Limb (tissue), 2 donors: ENCODE data around the gene NSUN4.
A peak's percentile ranks its signal among the peaks of the same experiment; 100 is the strongest.
"Not testable (repeated sequence)": the region's sequence is repeated elsewhere in the genome, so short reads cannot be mapped to it uniquely, and the experiment has no call there.

Experiments
- DNase-seq, 2 donors: peaks; one replicate each; pipeline ENCODE4 v3.0.0-alpha.2; 2016; ENCODE audit errors: extremely low spot score in 2 of 2

The NSUN4 gene

DNA sequence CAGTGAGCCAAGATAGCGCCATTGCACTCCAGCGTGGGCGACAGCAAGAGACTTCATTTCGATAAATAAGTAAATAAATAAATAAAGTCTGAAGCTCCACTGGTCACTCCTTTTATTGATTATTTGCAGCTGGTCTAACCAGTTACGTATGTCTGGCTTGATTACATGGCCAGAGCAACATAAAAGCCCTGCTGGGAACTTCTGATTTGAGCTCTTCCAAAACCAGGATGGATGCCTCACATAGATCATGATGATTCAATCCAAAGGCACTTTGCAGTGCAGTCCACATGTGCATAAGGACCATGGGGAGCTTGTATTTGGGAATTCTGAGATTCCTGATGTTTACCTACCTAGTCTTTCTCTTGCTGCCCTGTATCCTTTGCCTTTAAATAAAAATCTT is 24.0 kb downstream of the NSUN4 start:
- DNase-seq: no peak

DNA sequence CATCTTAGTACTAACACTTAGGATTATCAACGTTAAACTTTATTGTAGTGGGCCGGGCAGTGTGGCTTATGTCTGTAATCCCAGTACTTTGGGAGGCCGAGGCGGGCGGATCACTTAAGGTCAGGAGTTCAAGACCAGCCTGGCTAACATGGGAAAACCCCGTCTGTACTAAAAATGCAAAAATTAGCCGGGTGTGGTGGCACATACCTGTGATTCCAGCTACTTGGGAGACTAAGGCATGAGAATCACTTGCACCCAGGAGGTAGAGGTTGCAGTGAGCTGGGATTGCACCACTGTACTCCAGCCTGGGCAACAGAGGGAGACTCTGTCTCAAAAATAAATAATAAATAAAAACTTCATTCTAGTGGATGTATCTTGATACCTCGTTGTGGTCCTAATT is 25.2 kb downstream of the NSUN4 start:
- not testable (repeated sequence) for DNase-seq

DNA sequence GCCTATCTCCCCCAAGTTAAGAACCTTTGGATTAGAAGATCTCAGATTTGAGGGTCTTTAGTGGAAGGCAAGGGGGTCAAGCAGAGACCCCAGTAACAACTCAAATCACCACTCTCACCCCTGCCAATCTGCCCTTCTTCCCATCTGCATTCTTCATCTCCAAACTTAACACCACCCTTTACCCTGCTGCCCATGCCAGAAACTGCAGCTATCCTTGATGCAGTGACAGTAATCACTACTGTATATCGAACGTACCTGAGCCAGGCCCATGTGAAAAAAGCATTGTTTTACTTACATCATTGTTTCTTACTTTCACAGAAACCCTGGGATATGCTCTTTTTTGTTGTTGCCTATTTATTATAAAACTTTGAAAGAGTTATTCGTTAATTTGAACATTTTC is 26.5 kb downstream of the NSUN4 start:
- no peak for DNase-seq

DNA sequence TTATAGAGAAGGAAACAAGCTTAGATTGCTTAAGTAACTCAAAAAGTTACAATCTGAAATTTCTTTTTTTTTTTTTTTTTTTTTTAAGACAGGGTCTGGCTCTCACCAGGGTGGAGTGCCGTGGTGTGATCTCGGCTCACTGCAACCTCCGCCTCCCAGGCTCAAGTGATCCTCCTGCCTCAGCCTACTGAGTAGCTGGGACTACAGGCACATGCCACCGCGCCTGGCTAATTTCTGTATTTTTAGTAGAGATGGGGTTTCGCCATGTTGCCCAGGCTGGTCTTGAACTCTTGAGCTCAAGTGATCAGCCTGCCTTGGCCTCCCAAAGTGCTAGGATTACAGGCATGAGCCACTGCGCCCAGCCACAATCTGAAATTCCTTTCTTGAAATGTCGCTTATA is 27.1 kb downstream of the NSUN4 start:
- DNase-seq: not testable (repeated sequence)

DNA sequence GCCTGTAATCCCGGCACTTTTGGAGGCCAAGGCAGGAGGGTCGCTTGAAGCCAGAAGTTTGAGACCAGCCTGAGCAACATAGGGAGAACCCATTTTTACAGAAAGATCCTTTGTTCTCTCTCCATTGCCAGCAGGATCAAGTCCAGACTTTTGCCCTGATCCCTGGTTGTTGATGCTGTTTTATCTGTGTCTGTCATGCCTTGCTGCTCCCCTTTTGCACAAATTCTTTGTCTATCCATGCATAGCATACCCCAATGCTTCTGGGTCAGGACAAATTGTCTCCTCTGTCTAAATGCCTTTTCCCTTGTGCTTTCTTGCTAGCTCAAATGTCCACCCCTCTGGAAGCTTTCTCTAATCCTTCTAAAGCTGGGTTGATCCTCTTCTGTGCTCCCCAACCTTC is 28.2 kb downstream of the NSUN4 start:
- DNase-seq: no peak

DNA sequence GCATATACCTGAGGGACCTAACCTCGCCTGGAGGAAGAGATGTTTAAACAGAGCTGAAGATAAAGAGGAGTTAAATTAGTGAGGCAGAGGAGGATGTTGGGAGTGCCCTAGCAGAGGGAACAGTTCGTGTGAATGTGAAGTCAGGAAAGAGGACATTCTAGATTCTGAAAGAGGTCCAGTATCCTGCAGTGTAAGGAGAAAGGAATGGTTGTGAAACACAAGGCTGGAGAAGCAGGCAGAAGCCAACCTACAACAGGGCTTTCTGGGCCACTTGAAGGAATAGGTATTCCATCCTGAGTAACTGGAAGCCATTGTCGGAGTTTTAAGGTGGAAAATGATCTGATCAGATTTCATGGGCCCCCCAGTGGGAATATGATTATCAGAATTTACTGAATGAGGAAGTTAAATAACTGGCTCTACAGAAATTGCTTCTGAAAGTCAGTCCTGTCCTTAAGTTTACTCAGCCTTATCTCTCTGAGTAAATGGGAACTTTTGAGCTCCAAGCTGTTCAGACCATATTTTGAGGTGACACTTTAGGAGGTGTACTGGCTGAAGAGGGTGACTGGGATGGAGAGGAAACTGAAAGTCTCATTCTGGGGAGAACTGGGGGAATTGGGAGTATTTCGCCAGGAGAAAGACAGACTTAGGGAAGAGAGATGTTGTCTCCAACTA is 29.1 kb downstream of the NSUN4 start:
- no peak for DNase-seq

DNA sequence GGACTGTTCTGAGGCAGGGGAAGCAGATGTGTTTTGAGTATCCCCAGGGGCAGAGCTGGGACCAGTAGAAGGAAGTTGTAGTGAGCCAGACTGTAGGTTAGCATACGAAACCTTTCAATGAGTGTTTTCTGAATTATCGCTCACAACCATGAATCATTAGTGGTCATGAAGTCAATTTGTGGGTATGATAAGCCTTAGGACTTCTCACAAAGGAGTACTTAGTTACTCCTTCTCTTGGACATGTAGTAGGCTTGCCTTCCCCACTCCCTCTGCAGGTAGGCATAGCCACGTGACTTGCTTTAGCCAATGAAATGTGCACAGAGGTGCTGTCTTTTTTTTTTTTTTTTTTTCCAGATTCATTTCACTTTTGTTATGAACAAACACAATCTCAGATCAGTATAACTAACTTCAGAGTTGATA is 29.6 kb downstream of the NSUN4 start:
- DNase-seq: no peak

DNA sequence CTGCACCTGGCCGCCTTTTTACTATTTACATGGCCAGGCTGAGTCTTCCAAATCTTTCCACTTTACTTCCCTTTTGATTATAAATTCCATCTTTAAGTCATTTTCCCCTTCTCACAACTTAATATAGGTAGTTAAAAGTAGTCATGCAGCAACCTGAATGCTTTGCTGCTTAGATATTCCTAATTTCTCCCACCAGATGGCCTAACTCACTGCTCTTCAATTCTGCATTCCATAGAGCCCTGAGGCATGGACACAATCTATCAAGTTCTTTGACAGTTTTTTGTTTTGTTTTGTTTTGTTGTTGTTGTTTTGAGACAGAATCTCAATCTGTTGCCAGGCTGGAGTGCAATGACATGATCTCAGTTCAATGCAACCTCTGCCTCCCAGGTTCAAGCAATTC is 31.8 kb downstream of the NSUN4 start:
- DNase-seq: no peak

DNA sequence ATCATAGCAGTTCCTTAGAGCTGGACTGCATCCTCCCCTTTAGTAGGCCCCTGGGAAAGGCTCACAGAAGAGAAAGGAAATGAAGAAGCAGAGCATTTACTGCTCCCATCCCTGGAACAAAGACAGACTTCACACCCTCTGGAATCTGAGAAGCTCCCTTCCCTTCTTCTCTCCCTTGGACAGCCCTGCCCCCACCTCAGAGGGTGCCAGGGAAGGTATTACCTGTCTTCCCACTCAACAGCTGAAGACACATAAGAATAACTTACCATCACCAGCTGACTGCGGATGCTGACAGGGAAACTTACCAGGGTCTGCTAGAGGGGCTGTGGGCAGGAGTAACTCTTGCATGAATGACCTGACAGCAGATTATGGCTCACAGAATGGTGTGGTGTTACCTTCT is 39.4 kb downstream of the NSUN4 start:
- DNase-seq: no peak

DNA sequence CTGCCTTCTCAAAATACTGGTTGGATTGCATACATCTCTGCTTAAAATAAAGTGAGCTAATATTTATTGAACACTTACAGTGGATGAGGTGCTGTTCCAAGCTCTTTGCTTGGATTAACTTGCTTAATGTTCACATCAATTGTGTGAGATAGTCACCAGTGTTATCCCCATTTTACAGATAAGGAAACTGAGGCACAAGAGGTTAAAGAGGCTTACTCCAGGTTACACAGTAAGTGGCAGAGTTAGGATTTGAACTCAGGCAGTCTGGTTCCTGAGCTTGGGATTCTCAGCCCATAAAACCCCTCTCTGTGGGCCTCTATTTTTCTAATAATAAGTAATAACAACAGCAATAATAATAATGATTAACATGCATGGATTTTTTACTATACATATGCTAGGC is 39.9 kb downstream of the NSUN4 start:
- no peak for DNase-seq

DNA sequence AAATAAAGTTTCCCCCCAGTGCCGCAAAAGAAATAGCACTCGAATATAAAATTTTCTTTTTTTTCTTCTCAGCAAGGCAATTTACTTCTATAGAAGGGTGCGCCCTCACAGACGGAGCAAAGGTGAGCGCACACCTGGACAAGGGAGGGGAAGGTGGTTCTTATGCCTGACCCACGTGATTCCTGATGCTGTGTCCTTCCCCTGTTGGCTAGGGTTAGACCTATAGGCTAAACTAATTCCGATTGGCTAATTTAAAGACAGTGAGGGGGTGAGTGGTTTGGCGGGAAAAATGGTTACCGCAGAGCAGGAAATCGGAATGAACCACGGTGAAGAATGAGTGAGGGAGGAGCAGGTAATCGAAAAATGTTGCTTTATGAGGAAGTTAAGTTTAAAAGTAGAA is 52.9 kb downstream of the NSUN4 start:
- DNase-seq: no peak

DNA sequence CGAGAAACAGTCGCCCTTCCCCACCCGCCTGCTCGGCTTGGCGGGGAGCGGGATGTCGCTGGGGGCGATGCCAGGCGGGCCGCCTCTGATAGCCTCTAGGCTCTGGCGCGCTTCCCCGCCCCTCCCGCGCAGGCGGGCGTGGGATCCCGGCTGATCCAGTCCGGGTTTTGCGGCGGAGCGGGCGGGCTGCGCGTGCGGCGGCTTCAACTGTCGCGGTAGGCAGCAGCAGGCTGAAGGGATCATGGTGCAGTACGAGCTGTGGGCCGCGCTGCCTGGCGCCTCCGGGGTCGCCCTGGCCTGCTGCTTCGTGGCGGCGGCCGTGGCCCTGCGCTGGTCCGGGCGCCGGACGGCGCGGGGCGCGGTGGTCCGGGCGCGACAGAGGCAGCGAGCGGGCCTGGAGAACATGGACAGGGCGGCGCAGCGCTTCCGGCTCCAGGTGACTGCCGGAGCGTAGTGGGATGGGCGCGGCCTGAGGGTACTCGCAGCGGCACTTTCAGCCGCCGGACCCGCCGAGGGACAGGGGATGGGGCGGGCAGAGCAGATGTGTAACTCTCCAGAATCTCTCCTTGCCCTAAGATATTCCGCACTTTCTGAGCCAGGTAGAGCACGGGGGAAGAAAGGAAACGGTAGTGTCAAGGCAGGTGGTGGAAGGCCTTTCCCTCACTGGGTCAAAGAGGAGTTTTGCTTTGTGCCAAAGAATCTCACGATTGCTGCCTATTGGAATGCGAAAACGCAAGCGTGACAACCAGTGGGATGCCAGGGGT is 53.7 kb downstream of the NSUN4 start, which contains the start of gene FAAH:
FAAH (plus strand) TSS at position 210 of the 764 bp plus-strand sequence; CDS start at position 242, 32 bp downstream.
- DNase-seq: peak; percentile 25 to 85

DNA sequence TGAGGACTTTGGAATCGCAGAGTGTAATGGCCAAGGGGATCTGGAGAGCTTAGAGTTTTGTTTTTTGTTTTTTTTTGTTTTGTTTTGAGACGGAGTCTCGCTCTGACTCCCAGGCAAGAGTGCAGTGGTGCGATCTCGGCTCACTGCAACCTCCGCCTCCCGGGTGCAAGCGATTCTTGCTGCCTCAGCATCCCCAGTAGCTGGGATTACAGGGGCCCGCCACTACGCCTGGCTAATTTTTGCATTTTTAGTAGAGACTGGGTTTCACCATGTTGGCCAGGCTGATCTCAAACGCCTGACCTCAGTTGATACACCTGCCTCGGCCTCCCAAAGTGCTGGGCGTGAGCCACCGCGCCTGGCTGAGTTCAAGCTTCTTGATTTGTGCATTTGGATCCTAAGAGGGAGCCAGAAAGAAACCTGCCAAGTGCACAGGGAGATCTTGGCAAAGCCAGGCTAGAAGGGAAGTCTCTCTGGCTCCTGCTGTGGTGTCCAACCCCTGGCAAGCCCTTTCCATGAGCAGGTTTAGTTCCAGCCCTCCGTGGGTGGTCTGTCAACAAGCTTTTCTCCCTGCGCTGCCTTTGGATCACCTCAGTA is 54.4 kb downstream of the NSUN4 start:
- no peak for DNase-seq

DNA sequence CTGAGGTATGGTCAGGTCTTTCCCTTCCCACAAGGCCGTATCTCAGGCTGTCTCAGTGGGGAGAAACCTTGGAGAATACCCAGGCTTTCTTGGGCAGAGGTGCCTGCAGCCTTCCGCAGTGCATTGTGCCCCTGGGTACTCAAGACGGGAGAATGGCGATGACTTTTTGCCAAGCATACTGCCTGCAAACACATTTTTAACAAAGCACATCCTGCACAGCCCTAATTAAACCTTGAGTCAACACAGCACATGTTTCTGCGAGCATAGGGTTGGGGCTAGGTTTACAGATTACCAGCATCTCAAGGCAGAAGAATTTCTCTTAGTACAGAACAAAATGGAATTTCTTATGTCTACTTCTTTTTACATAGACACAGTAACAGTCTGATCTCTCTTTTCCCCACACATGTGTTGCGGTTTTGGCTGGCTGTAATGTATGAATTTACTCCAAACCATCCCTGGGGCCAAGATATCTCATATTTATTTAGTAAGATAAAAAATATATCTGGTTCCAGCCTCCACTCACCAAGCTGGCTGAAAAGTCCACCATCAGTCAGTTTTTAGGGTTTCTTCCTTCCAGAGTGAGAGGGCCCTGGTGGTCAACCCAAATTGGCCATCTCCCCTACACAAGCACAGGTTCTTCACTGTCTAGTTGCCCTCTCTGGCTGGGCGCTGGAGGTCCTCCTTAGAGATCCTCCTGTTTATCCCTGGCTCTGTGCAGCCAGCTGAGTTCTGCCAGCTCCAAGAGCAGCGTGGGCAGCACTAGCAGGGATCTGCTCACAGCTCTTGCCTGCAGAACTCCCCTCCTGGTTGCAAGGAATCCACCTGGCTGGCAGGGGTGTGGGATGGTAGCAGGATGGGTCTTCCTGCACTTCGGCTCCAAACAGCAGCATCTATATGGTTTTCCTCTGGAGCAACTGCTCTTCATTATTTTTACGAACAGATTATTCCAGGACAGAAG is 56.1 kb downstream of the NSUN4 start:
- no peak for DNase-seq

DNA sequence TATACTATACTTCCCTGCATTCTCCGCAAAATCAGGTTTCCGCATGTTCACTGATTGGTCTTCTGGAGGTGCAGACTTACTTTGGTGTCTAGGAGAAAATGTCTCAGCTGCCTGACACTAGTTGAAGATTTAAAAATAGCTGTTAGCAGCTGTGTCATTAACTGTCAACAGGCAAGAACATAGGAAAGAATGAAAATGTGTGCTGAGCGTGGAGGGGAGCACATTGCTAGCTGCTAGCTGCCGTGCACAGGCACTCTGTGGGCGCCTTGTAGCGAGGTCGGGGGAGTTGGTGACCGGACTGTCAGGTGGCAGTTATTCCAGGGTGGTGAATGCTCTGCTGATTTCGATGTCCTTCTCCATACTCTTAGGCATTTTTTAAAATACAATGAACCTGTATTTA is 58.7 kb downstream of the NSUN4 start:
- DNase-seq: no peak

DNA sequence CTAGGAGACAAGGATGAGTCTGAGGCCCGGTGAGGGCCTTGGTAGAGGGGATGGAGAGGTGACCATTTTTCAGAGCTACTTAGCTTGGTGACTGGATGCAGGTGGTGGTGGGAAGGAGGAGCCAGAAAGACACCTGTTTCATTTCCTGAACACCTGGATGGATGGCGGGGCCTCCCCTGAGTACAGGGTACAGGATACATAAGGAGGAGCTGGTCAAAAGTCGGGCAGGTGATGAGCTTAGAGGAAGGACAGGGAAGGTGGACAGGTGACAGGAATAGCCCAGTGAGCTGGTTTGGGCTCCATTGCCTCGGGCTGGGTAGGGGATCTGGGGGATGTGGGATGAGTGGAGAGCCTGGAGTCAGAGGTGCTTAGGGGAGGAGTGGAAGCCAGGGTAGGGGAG is 59.8 kb downstream of the NSUN4 start:
- DNase-seq: no peak

DNA sequence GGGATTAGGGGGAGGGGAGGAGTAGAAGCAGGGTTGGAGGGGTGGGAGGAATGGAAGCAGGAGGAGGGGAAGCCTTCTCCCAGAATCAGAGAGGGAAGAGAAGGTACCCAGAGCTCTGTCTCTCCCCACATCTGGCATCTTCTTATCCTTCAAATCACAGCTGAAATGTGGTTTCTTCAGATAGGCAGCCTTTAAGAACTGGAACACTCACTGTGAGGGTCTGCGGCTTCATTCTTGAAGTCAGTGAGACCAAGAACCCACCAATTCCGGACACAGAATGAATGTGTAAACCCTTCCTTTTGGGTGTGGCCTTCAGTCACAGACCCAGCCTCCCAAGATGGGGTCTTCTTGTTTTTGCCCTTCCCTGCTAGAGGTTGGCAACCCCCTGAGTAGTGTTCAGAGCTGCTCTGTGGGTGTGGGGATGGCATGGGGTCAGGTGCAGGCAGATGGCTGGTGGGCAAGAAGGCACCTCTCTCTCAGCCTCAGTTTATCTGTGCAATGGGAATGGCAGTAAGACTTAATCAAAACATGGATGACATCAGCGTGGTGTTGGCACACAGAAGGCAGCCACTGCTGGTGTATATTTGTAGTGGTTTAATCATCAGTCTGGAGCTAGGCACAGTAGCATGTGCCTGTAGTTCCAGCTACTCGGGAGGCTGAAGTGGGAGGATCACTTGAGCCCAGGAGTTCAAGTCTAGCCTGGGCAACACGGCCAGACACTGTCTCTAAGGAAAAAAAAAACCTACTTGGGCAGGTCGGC is 60.7 kb downstream of the NSUN4 start:
- DNase-seq: no peak

DNA sequence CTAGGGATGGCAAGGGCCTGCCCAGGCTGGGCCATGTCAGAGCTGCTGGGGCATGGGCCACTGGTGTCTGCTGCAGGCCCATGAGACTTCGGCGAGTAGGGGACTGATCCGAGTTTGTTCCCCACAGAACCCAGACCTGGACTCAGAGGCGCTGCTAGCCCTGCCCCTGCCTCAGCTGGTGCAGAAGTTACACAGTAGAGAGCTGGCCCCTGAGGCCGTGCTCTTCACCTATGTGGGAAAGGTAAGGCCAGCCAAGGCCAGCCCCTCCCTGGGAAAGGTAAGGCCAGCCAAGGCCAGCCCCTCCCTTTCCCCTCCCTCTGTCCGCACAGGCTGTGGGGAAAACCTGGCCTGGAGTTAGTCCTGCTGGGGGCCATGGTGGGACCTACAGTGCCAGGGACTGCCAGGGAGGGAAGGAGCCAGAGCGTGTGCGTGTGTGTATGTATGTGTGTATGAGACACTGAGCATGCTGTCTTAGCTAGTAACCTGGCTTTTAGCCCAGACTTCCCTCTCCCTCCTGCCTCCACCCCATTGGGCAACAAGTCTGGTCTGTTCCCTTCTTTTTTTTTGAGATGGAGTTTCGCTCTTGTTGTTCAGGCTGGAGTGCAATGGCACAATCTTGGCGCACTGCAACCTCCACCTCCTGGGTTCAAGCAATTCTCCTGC is 61.5 kb downstream of the NSUN4 start:
- DNase-seq: peak; percentile 75 to 84

DNA sequence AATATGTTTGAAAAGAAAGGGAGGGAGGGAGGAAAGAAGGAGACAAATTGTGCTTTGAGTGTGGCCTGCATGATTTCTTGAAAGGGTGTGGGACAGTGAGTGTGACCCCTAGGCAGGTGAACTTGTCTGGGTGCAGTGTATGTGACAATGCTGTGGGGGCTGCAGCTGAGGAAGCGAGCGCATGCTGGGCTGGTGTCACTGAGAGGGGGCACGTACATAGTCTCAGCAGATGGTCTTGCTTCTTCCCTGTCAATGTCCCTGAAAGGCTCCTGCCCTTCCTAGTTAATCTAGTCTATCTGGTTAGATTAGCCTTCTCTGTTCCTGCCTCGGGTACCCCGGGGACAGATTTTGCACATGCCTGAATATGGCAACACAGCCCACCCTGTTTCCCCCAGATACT is 63.3 kb downstream of the NSUN4 start:
- no peak for DNase-seq

DNA sequence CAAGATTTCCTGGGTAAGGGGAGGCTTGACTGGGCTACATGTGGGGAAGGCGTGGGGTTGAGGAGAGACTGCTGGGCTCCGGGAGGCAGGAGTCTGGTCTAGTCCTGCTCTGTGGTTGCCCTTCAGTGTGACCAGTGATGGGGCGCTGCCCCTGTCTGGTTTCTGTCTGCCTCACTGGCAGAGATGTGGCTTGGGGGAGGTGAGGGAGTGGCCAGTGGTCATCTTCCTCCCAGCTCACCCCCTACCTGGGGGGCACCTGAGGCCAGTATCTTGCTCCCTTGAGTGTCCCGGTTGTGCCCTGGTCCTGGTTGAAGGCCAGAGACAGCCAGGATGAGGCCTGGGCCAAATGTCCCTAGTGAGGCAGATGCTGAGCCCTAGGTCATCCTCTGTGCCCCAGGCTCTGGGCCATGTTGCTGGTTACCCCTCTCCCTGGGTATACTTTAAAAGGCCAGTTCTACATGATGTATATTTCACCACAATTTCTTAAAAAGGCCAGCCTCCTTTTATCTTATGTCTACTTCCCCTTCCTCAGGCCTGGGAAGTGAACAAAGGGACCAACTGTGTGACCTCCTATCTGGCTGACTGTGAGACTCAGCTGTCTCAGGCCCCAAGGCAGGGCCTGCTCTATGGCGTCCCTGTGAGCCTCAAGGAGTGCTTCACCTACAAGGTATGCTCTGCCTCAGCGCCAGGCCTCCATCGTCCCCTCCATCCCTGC is 64.0 kb downstream of the NSUN4 start:
- DNase-seq: no peak
